AG04449 (cell line): ENCODE measurements around the gene AGAP3.

Source experiments
- CTCF ChIA-PET: fragments of 350-600 bp; formaldehyde crosslinking; extraction: SDS; loops from one replicate; lab custom pipeline; 2021; ENCODE audit warnings: antibody characterized with exemption; lab: Yijun Ruan, JAX
- POLR2A ChIA-PET: fragments of 400-600, 350-600 bp; formaldehyde crosslinking; extraction: SDS; loops from one replicate; lab custom pipeline; 2020; ENCODE audit warnings: antibody characterized with exemption, inconsistent platforms; lab: Yijun Ruan, JAX
- DNase-seq: peaks from one replicate; pipeline ENCODE4 v3.0.0-alpha.2; 2010; ENCODE audit warnings: low read depth, low spot score
- H3K4me3 ChIP-seq: 2 replicates; pipeline ENCODE4 v1.5.1; 2011; ENCODE audit warnings: low read depth, mild to moderate bottlenecking, control low read depth, low read length
- CTCF ChIP-seq: IDR thresholded peaks from one replicate; pipeline ENCODE4 v1.5.1; 2011; ENCODE audit warnings: mild to moderate bottlenecking, moderate library complexity, low read length, control low read depth, inconsistent platforms; ENCODE audit not compliant: insufficient read depth; ENCODE audit errors: missing control alignments

The AGAP3 gene

GRCh38 chr7:151138153-151138851 lies 52.0 kb downstream of the AGAP3 start:
- no peak for TF ChIP-seq CTCF
- no peak for DNase-seq
- POLR2A ChIA-PET: no interaction called here
- CTCF ChIA-PET: interaction anchor here (0.8 to 3.8 kb wide), 6 partner anchors 10 to 120 kb away, joined by 3 to 29 read pairs (median 4); partner anchors contain the start of gene GBX1
- H3K4me3 ChIP-seq: no peak overlapping the region

- ChIA-PET CTCF (interaction anchor here (0.7 to 3.8 kb wide), 13 partner anchors 8 to 176 kb away, joined by 3 to 29 read pairs (median 4); partner anchors contain the start of gene GBX1), POLR2A (no interaction called here)
Measured at GRCh38 chr7:151139071-151139790, 53.0 kb downstream of the AGAP3 start.

GRCh38 chr7:151139791-151140190 lies 53.5 kb downstream of the AGAP3 start:
- ChIA-PET CTCF (interaction anchor here (0.7 to 3.8 kb wide), 9 partner anchors 8 to 177 kb away, joined by 3 to 29 read pairs (median 4); no protein-coding TSS in a partner anchor), POLR2A (no interaction called here)
- DNase-seq: no peak
- TF ChIP-seq CTCF: no peak
- H3K4me3 ChIP-seq: no peak overlapping the region

More at GRCh38 chr7:151139071-151139790, 53.0 kb downstream of the AGAP3 start:
- no peak overlapping the region for H3K4me3 ChIP-seq
- no peak for TF ChIP-seq CTCF
- no peak for DNase-seq

- no peak for TF ChIP-seq CTCF
- CTCF ChIA-PET: interaction anchor here (0.8 to 2.3 kb wide), 5 partner anchors 12 to 178 kb away, joined by 3 to 9 read pairs (median 4); no protein-coding TSS in a partner anchor
- POLR2A ChIA-PET: no interaction called here
- no peak overlapping the region for H3K4me3 ChIP-seq
- no peak for DNase-seq
Measured at GRCh38 chr7:151140826-151141225, 54.6 kb downstream of the AGAP3 start.

GRCh38 chr7:151141311-151141854 lies 55.1 kb downstream of the AGAP3 start:
- H3K4me3 ChIP-seq: no peak overlapping the region
- ChIA-PET POLR2A (no interaction called here), CTCF (interaction anchor here (0.8 to 1.1 kb wide), 4 partner anchors 17 to 29 kb away, joined by 4 read pairs; no protein-coding TSS in a partner anchor)
- TF ChIP-seq CTCF: no peak
- no peak for DNase-seq
